ENCODE data around the gene CIAO2B.

DNA sequence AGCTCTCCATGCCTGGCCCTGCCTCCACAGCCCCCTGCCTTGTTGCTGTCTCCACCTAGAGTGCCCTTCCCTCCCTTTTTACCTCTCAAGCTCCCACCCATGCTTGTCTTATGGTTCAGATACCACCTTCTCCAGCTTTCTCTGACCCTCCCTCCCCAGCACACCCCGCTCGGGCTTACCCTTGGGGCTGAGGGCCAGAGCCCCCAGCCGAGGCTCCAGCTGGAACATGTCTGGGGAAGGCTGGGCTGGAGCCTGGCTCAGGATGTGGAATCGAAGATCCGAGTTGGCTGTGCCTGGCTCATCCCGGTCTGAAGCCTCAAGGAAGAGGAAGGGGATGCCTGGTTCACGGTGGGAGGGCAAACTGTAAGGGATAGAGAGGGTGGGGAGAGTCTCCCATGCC is 19.2 kb downstream of the CIAO2B start:
- no peak for TF ChIP-seq EZH2 (IDR thresholded peaks at IDR 0.05; ENCODE audit: insufficient read depth, poor library complexity, severe bottlenecking)
- TF ChIP-seq EZH2phosphoT487 (IDR thresholded peaks at IDR 0.05; ENCODE audit: insufficient read depth, low read depth) = no peak
